AG04449 (cell line): ENCODE data around the gene RTN4.

Source experiments
- CTCF ChIA-PET: fragments of 350-600 bp; formaldehyde crosslinking; extraction: SDS; loops from one replicate; lab custom pipeline; 2021; ENCODE audit warnings: antibody characterized with exemption; lab: Yijun Ruan, JAX
- POLR2A ChIA-PET: fragments of 400-600, 350-600 bp; formaldehyde crosslinking; extraction: SDS; loops from one replicate; lab custom pipeline; 2020; ENCODE audit warnings: antibody characterized with exemption, inconsistent platforms; lab: Yijun Ruan, JAX
- DNase-seq: peaks from one replicate; pipeline ENCODE4 v3.0.0-alpha.2; 2010; ENCODE audit warnings: low read depth, low spot score
- H3K4me3 ChIP-seq: 2 replicates; pipeline ENCODE4 v1.5.1; 2011; ENCODE audit warnings: low read depth, mild to moderate bottlenecking, control low read depth, low read length
- CTCF ChIP-seq: IDR thresholded peaks from one replicate; pipeline ENCODE4 v1.5.1; 2011; ENCODE audit warnings: mild to moderate bottlenecking, moderate library complexity, low read length, control low read depth, inconsistent platforms; ENCODE audit not compliant: insufficient read depth; ENCODE audit errors: missing control alignments

Gene RTN4

DNA sequence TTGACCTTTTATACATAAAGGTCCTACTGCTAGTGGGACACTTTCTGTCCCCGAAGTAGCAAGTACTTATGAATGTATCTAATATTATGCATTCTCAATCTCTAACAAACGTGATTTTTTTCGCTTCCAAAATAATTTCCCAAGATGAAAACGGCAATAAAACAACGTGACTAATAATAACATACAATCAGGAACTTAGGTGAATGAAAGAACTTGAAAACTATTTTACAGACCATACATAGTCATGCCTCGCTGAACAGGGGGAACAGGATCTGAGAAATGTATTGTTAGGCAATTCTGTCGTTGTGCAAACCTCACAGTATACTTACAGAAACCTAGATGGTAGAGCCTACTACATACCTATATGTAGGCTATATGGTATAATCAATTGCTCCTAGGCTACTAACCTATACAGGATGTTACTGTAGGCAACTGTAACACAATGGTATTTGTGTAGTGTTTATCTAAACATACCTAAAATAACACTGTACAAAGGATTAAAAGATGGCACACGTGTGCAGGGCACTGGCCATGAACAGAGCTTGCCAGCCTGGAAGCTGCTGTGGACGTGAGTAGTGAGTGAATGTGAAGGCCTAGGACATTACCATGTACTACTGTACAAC is 2.5 kb downstream of the RTN4 start:
- peak overlapping the region; percentile 92 for H3K4me3 ChIP-seq
- ChIA-PET CTCF (interaction anchor here (0.6 to 4.6 kb wide), 30 partner anchors 11 to 149 kb away, joined by 3 to 115 read pairs (median 4); no protein-coding TSS in a partner anchor), POLR2A (interaction anchor here (1.1 to 4.7 kb wide), 7 partner anchors 54 to 185 kb away, joined by 3 to 84 read pairs (median 4); partner anchors contain the start of genes CLHC1 and RPS27A)
- TF ChIP-seq CTCF = no peak
- DNase-seq = no peak

- ChIA-PET POLR2A (interaction anchor here (0.7 to 1.2 kb wide), 3 partner anchors 62 to 117 kb away, joined by 3 to 4 read pairs (median 3); no protein-coding TSS in a partner anchor), CTCF (interaction anchor here (0.9 to 1.9 kb wide), 7 partner anchors 13 to 146 kb away, joined by 3 to 18 read pairs (median 4); no protein-coding TSS in a partner anchor)
- peak overlapping the region; percentile 92 for H3K4me3 ChIP-seq
- TF ChIP-seq CTCF = no peak
- DNase-seq = no peak
These were observed 4.5 kb downstream of the RTN4 start for GRCh38 chr2:55045780-55046179.

GRCh38 chr2:55043841-55044240 is 6.4 kb downstream of the RTN4 start:
- POLR2A ChIA-PET = no interaction called here
- H3K4me3 ChIP-seq = no peak overlapping the region
- DNase-seq = no peak
- CTCF ChIA-PET = interaction anchor here (2.3 kb wide), 1 partner anchor 127 kb away, joined by 9 read pairs; no protein-coding TSS in a partner anchor
- TF ChIP-seq CTCF = no peak

GRCh38 chr2:55038428-55038827 is 11.8 kb downstream of the RTN4 start:
- CTCF ChIA-PET = interaction anchor here (1.3 to 2.3 kb wide), 2 partner anchors 130 to 139 kb away, joined by 7 to 10 read pairs; no protein-coding TSS in a partner anchor
- no peak overlapping the region for H3K4me3 ChIP-seq
- no peak for DNase-seq
- TF ChIP-seq CTCF = no peak
- POLR2A ChIA-PET = no interaction called here

GRCh38 chr2:55035716-55036115 is 14.5 kb downstream of the RTN4 start:
- no peak for TF ChIP-seq CTCF
- DNase-seq = no peak
- POLR2A ChIA-PET = no interaction called here
- no peak overlapping the region for H3K4me3 ChIP-seq
- CTCF ChIA-PET = no interaction called here

DNA sequence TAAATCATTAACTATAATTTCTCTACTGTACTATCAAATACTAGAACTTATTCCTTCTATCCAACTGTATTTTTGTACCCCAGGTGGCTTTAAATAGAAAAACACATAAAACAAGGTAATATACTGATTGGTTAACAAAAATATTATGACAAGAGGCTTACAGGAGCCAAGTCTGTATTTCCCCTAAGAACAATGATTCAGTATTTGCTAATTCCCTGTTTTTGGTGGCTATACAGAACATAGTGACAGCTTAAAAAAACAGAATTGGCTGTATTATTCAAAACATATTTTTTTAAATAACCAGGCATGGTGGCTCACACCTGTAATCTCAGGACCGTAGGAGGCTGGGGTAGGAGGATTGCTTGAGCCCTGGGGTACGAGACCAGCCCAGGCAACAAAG is 16.3 kb downstream of the RTN4 start:
- TF ChIP-seq CTCF = no peak
- CTCF ChIA-PET = interaction anchor here (1.0 to 2.2 kb wide), 3 partner anchors 12 to 196 kb away, joined by 3 to 9 read pairs (median 4); no protein-coding TSS in a partner anchor
- DNase-seq = no peak
- POLR2A ChIA-PET = no interaction called here
- no peak overlapping the region for H3K4me3 ChIP-seq
